GM21423 (cell line): ENCODE data around the gene STAT1.

ENCODE experiments used
- ATAC-seq: cut with Tn5 transposase; IDR thresholded peaks from one replicate; pipeline ENCODE4 v1.9.1; 2021; ENCODE audit warnings: mild to moderate bottlenecking, moderate library complexity; ENCODE audit not compliant: unreplicated experiment

The STAT1 gene

DNA sequence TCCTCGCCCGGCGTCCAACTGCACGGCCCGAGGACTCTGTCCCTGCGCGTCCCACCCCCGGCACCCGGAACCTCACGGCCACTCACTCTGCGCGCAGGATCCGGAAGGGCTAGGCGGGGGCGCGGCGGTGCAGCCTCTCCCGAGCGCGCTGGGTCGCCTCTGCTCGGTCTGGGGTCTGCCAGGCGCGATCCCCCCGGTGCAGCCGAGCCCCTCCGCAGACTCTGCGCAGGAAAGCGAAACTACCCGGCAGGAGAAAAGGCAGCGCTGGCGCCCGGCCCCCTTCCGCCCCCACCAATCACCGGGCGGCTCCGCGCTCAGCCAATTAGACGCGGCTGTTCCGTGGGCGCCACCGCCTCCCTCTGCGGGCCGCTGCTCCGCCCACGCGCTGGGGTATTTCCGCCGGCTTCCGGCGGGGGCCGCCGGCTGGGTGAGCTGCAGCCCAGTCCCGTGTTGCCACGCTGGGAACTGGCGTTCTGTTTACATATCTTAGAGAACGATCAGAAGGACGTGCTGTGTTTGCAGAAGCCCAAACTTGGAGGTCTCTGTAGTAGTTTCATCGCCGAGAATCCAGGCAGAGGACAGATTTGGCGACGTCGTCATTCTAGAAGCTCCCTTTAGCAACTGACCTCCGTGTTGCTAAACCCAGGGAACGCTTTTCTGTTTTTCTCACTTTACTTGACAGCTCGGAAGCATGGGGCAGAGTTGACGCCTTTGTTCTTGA lies at the start of gene STAT1:
STAT1 (minus strand) TSS at position 240 of the 721 bp plus-strand sequence. CDS start 4,168 bp downstream, outside the sequence.
- peak; percentile 78 for ATAC-seq

DNA sequence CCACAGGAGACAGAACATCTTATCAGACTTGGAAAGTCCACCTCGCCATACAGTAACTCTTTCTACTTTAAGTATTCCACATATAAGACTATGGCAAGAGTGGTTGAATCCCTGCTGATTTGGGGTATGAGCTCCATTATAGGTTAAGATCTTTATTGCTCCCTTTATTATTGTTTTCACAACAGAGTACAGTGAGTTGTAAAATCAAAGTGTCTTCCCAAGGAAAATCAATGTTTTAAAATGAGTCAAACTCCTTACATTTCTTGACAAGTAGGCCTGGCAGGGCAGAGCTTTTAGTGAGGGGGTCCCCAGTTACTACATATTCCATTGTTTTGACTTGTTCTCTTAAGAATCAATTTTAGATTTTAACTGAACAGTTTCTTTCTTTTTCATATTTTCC lies 49.6 kb upstream of the STAT1 start:
- no peak for ATAC-seq

DNA sequence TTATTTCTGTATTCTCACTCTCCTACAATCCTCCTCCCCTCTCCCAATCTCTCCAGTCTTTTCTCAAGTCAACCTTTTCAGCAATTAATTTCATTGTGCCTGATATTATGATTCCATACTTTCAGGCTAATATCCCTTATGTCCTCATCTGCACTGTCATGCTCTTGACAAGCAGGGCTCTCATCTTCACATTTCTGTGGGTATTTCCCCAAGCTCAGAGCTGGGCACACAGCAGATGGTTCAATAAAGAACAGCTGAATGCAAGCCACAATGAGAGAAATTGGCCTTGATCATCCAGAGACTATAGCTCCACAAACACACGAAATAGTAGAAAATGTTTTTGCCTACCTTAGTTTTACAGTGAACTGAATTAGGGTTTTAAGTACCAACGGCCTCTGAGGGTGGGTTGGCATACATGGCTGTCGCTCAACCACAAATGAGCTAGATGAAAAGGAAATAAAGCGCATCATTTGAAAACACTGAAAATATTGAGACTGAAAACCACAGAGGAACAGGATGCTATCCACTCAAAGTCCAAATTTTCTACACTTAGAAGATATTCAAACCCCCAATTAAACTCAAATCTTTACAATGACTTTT lies 47.5 kb upstream of the STAT1 start:
- ATAC-seq = no peak

DNA sequence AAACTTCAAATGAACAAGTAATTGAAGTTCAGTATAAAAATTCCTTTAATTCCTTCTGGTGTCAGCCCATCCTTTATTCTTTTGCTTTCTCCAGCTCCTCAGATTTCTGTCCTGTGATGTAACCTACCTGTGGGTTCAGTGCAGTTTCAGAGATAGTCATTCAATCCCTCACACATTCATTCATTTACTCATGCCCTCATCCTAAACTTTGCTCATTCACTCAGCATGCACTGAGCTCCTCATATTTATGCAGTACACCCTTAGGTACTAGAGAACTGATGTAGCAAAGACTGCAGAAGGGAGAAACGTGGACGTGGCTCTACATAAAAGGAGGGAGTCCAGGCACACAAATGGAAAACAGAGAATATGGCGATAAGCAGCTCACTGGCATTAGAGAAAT lies 45.3 kb upstream of the STAT1 start:
- no peak for ATAC-seq

DNA sequence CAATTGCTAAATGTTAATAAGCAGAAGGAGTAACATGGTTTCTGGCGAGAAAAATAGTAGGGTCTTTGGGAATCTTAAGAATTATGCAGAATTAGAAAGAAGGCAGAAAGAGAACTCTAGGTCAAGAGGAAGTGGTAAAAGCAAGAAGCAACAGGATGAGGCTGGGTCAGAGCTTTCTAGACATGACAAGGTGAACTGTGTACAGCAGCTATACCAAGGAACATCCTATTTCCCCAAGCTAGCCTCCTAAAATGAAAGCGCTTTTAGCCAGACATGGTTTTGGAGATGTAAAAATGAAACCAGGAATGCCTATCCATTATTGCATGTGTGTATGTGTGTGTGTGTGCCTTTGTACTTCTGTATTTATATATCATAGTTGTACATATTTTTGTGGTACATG lies 42.3 kb upstream of the STAT1 start:
- ATAC-seq = peak; percentile 45

DNA sequence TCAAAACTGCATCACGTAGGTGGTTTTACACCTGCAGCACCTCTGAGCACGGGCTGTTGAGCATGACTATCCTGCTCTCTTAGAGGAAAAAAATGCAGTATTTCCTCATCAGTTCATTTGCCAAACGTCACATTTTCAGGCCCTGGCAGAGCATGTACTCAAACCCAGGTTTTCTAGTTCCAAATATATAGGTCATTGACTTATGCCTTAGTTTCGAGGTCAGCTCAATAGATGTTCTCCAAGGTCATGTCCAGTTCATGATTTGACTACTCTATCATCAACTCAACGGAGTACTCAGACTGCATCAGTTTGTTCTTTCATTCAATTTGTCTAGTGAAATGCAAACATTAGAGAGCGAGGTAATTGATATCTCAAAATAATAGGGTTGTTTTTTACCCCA lies 39.3 kb upstream of the STAT1 start:
- no peak for ATAC-seq

DNA sequence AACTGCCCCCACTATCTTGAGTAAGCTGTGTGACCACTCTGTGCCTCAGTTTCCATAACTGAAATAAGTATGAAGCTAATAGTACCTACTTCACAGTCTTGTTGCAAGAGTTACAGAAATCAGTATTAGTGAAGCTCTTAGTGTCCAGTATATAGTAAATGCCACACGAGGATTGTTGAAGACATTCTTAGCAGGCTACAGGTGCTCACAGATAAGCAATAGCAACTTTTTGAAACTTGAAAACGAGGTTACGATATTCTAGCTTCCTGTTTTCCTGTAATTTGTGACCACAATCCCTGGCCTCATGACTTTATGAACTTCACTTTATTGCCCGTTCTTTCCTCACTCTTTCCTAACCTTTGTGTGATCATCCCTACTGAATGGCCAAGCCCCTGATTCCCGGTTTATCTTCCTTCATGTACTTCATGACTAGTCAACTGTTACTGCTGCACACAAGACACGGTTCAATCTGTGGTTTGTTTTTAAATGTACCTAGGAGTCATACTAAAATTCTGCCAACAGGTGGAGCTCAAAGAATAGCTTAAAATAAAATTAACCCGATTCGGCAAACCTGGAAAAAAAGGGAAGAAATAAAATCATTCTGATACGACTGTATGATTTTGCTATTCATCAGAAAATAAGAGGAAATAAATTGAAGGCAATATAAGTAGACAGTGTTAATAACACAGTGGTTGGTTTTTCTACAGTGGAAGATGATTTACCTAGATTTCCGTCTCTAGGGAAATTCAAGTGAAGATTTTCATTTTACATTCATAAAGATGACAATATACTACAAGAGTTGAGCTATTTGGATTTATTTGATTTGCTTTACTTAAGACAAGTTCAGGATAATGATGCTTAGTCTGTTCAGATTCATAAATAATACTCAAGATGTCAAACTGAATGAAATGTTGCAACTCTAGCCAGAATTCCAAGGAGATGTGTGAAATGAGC lies 38.1 kb upstream of the STAT1 start:
- no peak for ATAC-seq

DNA sequence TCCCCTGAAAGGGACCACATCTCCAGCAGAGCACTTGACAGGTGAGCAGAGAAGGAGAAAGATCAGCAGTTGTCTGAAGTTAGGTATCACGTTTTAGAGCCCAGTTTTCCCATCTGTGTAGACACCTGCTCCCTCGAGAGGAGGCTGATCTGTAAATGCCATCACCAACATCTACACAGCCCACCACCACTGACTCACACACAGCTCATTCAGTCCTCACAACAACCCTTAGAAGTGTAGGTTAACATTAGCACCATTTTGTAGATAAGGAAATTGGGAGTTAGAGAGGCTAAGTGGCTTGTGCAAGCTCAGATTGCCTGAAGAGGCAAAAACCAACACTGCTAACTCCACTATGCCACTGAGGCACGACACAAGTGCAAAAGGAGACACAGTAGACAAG lies 37.2 kb upstream of the STAT1 start:
- ATAC-seq = no peak

DNA sequence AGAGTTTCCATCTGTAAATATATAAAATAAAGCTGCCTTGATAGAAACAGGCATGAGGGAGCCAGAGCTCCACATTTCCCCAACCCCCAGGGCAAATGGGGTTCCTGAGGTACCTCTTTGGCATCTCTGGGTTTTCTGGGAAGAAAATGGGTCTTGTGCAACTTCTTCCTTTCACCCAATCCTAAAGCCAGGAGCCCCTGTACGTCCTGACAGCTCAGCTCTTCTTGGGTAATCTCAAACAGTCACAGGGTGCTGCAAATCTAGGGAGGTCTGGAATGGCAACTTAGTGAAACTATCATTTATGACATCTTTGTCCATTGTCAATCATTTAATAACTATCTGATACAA lies 36.6 kb upstream of the STAT1 start:
- ATAC-seq = no peak

DNA sequence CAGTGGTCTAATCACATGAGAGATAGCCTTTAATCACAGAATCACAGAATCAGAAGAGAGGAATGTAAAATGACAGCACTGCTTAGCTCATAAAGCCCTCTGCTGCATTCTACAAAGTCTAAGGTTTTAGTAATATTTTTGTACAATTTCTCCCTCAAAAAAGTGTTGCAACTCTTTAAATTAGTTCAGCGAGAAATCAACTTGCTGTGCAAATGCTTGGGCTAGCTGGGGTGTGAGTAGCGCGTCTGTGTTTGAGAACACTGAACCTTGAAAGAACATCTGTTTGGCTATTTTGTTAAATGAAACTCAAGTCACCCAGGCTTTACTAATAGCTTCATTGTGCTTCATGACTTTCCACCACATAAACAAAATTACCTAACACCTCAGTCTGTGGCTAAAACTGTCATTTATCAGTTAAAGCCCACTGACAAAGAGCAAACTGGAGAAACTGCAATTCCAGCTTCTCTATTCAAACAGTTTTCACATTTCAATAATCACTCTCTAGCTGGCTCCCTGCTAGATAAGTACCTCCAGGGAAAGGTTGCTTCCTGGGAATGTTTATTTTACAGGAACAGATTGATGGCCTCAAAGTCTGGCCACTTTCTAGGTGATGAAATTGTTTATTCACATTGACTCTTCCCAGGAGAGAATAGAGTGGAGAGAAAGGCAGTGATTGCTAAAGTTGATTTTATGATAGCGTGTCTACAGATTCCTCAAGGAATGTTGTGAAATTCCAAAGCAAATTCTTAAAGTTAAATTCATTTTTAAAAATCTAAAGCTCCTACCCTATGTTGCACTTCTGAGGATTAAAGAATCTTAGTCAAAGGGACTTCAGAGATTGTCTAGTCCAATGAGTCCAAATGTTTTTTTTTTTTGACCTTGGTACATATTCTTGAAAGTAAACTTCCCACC lies 36.0 kb upstream of the STAT1 start:
- peak; percentile 79 for ATAC-seq

DNA sequence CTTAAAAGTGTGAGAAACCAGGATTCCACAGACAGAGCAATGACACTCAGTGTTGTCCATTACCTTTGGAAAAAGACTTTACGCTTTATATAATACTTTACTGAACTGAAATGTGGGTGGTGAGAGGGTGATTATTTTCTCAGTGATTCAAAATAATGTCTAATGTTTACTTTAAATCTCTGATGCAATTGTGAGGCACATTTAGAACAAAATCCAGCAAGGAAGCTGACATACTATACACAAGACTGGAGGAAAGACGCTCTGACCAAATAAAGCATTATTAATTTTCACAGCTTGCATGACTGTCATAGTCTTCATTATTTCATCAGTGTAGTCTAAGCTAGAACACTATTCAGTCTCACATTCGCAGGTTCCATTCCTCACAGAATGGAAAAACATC lies 34.1 kb upstream of the STAT1 start:
- ATAC-seq = no peak

DNA sequence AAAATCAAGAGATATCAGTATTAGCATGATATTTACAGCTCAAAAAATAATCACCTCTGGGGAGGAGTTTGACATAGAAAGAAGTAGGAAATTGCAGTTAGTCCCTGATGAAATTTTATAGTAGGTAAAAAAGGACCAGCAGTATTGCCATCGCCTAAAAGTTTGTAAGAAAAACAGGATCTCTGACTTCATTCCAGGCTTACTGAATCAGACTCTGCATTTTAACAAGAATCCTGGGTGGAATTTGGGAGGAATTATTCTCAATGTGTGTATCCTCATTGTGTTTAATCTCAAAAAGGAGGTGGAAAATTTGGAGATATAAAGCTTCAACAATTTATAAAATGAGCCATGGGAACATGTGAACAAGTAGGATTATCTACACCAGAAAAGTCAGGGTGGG lies 31.2 kb upstream of the STAT1 start:
- ATAC-seq = no peak

DNA sequence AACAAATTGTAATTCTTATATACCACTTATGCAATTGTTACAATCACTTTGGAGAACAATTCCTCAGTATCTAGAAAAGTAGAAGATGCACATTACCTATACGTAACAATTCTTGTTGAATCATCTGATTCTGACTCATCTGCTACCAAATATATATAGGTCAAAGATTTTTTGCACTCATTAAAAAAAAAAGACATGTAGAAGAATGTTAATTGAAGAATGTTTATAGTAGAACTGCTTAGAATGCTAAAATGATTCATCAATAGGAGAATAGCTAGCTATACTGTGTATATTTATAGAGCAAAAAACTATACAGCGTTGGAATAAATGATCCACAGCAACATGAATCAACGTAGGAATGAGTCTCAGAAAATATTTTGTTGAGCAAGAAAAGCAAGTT lies 29.5 kb upstream of the STAT1 start:
- ATAC-seq = no peak

DNA sequence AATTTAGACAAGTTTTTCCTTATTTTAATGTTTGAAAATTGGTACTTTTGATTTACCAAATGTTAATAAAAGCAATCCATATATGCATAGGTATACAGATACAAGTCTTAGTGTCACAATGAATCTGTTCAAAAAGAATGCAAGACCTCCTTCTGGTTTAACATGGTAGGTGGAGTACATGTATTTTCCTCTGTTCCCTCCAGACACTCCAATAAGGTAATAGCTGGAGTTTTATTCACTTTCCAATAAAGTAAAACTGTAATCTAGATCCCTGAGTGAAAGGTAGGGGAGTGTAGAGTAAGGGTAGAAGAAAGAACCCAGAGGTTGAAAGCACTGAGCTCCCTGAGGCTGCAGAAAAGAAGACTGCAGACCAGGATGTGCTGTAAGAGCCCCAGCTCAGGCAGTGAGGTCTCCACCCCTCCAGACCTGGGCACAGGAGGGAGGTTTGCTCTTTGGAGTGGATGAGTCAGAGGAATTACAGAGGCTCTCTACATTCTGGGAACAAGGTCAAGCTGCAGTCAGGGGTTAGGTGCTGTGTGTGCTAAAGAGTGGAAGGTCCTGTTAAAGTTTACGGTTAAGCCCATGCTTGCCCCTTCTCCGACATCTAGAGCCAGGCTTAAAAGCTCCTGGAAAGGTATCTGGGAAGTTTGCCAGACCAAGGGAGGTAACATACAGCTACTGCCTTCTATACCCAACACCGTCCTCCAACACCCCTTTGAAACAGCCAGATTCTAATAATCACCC lies 27.6 kb upstream of the STAT1 start:
- ATAC-seq = no peak

DNA sequence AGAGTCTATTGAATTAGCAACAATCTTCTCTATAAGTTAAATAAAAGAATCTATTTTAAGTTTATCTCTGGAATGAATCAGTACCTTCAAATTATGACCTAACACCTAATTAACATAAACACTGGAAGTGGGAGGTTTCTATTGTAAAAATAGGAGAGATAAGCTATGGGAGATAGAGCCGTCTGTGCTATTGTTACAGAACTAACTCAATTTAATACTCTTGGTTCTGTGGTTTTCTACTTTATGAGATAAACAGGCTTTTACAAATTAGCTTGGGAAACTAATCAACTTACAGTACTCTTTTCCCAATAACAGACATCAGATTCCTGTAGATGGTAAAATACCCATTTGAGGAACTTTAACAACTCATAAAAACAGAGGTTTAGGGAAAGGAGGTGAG lies 25.6 kb upstream of the STAT1 start:
- ATAC-seq = no peak

DNA sequence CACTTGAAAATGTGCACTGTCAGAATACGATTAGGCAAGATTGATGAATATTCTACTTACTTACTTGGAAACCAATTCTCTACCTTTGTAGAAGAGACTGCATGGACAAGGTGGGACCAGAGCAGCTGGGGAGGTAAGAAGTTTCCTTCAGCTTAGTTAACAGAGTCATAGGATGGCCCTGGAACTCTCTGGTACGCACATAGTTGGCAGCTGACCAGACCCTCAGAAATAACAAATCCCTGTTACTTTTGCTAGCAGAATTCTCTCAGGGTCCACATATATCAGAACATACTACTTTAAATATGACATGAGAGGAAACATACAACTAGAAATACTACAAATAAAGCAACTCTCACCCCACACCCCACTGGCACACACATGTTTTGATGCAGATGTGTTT lies 24.8 kb upstream of the STAT1 start:
- ATAC-seq = no peak

DNA sequence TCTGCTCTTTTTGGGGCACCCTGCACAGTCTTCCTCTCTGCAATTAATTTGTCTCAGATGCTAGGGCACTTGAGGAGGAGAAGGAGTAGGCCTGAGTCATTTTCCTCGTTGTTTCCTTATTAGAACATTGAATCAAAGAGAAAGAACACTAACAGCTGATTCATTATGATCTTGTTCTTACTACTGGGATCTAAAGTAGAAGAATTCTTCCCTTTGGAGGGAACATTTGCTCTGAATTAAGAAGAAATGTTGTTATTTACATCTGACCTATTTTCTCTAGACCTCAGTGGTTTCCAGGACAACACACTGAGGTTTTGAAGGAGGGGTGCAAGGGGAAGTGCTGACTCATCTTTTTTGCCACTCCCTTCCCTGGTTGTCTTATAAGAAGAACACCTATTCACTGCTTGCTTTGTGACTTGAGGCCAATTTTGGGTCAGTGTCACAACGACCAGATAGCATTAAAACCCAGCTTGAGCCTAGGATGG lies 24.3 kb upstream of the STAT1 start:
- ATAC-seq = no peak

DNA sequence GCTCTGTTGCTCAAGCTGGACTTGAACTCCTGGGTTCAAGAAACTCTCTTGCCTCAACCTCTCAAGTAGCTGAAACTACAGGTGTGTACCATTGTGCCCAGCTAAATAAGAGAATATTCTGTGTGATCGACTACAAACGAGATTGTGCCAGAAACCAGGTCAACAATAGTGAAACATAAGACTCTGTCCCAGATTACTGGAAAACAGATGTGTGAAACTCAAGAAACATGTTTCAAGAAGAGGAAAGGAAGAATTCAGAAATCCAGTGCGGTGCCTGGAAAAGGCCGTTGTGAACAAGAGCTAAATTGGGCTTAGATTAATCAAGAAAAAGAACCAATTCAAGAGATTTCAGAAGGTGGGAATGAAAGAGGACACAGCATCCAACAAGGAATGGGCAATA lies 23.4 kb upstream of the STAT1 start:
- no peak for ATAC-seq

DNA sequence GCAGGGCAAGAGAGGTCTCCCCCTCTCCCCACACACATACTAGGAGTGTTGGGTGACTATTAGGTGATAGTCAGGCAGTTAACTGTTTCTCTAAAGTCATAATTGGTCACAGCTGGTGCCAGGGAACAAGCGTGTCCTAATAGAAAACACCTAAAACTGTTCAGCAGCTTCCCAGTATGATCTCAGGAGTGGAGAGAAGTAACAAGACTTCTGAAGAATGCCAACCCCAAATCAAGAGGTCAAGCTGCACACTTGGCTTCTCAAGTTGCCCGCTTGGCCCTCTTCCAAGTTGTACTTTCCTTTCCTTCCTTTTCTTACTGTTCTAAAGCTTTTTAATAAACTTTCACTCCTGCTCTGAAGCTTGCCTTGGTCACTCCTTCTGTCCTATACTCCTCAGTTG lies 22.4 kb upstream of the STAT1 start:
- no peak for ATAC-seq
